ENCODE measurements around the gene RNF123.

RNF123 gene

DNA sequence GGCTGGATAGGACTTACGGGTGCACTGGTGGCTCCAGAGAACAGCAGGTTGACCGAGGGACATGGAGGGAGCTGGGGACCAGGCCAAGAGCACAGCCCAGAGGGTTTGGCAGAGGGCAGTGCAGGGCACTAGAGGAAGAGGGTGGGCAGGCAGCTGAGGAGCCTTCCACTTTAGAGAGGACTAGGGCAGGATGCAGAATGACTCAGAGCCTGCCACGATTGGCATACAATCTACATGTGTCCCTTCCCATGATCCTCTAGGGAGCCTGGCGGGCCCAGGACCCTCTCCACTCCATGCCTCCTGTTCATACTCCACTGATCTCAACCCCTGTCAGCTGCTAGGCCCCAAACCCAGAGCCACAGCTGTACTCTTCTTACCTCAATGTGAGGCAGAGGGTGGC lies 29.6 kb upstream of the RNF123 start:
- no peak for DNase-seq

GRCh38 chr3:49661281-49661680 lies 28.1 kb upstream of the RNF123 start:
- no peak for DNase-seq

- DNase-seq: no peak
Measured at GRCh38 chr3:49662021-49662420, 27.3 kb upstream of the RNF123 start.

GRCh38 chr3:49662720-49663413 lies 26.5 kb upstream of the RNF123 start:
- no peak for DNase-seq

DNA sequence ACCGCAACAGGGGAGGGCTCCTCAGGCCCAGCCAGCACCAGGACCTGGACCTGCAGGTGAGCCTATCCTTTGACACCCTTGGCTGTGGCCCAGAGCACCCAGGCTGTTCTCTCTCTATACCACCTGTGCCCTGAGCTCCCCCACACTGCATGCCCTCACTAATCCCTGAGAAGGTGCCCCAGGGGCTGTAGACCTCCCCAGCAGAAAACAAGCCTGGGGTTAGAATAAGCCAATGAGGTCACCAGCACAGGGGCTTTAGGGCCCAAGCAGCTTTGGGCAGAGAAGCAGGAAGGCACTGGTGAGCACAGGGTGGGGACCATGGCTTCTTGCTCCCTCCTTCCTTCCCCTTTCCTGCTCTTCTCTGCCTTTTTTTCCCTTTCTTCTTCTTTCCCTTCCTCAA lies 25.5 kb upstream of the RNF123 start:
- no peak for DNase-seq

DNA sequence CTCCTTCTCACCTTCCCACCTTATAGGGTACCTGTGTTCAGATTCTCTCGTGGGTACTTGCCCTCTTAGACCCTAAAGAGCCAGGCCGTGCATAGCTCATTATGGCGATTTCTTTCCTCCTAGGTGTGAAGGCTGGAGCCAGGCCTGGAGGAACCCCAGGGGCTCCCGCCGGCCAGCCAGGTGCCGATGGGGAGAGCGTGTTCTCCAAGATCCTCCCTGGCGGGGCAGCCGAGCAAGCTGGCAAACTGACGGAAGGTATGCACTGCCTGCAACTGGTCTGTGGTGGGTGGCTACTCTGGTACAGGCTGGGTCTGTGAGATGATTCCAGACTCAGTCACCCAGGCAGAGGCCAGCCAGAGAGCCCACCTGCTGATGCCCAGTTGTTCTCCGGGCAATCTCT lies 25.1 kb upstream of the RNF123 start:
- no peak for DNase-seq

DNA sequence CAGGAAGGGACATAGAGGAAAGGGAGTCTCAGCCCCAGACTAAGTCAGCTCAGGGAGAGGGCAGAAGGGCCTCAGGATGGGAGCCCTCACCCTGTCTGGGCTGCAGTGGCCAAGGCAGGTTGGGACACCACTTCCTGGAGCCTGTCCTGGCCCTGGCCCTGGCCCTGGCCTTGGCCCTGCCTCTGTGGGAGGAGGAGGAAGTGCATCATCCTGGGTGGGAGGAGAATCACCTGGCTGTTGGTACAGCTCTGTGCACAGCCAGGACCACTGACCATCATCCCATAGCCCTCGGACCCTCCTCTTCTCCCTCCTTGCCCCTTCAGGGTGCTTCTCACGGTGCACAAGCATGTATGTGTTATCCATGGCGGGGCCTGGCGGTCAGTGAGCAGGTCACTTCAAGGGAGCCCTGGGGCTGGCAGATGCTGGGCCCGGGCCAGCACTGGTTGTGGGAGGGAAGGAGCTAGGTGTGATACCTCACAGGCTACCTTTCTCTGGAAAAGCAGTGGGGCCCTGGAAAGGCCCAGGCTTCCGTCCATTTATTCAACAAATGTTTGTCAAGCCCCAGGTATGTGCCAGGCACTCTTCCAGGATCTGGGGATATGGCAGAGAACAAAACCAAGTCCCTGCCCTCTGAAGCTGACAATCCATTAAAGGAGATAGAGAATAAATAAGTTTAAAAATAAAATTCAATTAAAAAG lies 23.4 kb upstream of the RNF123 start:
- DNase-seq: no peak

- no peak for DNase-seq
Measured at GRCh38 chr3:49666592-49666991, 22.8 kb upstream of the RNF123 start.

DNA sequence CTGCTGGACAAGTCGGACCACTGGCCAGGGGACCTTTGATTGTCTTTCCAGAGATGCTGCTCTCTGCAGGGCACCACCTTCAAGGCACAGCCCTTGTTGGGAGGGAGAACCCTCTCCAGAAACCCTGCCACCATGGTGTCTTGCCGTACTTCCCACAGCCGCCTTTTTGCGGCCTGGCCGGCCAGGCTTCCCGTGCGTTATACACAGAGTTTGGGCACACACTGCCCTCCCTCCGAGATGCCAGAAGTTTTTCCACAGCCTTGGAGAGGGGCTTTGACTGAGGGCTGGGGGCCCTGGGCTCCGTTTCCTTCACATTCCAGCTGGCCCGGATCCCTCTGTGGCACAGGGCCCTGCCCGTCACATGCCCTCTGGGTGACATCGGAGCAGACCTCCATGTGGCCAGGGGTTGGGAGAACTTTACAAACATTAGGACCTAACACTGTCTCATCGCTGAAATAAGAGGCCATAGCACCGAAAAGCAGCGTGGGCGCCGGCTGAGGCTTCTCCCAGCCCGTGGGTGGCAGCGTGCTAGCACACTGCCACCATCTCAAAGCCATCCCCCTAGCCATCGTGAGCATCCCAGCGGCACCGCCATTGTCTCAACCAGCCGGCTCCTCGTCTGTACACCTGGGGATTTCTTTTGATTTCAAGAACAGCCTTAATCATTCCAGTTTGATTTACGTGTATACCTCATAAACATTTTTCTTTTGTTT lies 21.5 kb upstream of the RNF123 start:
- no peak for DNase-seq

DNA sequence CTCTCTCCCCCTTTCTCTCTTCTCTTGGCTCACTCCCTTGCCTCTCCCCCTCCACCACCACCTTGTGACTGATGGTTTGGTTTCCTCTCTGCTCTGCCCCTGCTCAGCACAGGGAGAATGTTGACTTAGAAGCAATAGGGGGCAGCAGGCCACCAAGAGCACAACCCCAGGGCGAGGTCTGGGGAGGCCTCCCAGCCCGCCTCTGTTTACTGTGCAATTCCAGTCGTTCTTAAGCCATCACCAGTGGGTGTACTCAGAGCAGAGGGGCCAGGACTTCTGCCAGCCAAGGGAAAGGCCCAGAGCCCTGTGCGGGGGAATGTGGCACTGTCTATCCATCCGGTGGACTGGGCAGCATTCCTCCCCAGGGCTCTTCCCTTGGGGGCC lies 21.0 kb upstream of the RNF123 start:
- DNase-seq: no peak

DNA sequence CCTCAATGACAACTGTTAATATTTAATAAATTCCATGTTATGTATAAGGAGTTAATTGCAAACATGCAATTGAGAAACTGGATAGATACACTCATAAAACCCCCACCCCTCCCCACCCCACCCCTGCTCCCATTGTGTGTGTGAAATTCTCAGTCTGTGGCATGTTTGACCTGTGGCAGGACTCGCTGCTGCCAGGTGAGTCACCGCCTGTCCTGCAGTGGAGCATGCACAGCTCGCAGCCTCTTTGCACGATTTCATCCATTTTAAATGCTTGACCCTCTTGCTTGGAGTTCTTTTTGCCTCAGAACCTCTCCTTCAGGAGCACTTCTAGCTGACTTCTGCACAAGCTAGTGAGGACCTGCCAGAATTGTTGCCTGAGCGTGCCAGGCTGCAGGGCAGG lies 20.5 kb upstream of the RNF123 start:
- DNase-seq: no peak

DNA sequence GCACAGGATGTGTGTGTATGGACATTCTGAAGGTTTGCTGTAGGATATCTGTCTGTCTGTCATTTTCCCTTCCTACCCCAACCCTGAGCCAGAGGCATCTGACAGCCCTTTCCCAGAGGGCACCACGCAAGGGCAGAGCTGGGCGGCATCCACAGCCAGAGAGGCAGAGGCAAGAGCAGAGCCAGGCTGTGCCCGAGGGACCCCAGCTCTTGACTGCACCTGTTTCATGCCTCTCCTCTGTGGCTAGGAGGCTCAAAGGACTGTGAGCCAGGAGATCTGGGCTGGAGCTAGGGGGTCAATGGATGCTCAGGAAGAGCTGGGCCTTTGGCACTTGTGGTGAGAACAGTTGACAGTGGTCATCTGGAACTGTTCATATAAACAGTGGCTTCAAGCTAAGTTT lies 20.0 kb upstream of the RNF123 start:
- DNase-seq: no peak

GRCh38 chr3:49670940-49671290 lies 18.4 kb upstream of the RNF123 start:
- DNase-seq: no peak

- no peak for DNase-seq
Measured at GRCh38 chr3:49671291-49672288, 17.8 kb upstream of the RNF123 start.

DNA sequence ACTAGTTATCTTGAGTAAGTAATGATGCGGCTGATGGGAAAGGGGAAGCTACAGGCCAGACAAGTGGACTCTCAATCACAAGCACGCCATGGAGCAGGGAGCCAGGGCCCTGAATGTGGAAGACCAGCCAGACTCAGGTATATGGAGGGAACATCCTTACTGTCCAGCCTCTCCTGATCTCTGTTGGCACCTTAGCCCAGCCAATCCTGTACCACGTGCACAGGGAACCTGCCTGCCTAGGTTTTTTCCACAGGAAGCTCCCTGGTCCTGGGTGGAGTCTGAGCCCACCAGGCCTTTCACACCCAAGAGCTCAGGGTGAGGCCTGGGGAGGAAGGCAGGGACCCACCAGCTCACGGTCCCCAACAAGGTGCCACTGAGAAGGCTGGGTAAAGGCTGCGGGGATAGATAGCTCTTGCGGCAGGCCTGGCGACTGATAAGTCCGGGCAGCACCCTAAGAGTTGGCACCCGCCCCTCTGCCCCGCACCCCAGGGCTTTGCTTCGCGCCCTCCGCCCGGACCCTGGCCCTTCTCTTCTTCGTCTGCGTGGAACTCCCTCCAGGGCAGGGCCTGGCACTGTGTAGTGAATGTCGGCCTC lies 16.1 kb upstream of the RNF123 start:
- DNase-seq: no peak

- no peak for DNase-seq
Measured at GRCh38 chr3:49673715-49674496, 15.5 kb upstream of the RNF123 start, which contains the start of gene APEH. APEH (plus strand) TSS chr3:49674351; CDS start chr3:49674402, 51 bp downstream.

DNA sequence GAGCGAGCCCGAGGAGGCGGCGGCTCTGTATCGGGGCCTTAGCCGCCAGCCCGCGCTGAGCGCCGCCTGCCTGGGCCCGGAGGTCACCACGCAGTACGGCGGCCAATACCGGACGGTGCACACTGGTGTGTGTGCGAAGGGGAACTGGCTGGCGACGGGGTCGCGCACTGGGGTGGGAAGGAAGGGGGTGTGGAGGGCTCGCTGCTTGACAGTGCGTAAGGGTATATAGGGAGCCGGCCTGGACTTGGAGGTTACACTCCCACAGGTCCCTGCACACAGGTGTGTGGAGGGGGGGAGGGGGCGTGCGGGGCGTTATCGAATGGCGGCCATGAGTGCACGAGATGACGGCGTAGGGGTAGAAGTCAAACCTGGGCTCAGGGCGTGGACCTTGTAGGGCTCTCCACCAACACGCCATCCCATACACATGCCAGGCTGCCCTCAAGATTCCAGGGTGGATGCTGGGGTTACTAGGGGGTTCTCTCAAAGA lies 14.8 kb upstream of the RNF123 start:
- no peak for DNase-seq

DNA sequence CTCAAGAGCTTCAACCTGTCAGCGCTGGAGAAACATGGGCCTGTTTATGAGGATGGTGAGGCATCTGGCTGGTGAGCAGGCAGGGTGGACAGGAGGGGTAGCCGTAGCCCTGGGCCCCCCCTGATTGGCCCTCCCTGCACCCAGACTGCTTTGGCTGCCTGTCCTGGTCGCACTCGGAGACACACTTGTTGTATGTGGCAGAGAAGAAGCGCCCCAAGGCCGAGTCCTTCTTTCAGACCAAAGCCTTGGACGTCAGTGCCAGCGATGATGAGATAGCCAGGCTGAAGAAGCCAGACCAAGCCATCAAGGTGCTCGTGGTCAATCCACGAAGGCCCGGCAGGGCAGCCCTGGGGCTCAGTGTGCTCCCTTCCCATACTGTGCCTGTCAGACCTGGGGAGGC lies 13.4 kb upstream of the RNF123 start:
- no peak for DNase-seq

DNA sequence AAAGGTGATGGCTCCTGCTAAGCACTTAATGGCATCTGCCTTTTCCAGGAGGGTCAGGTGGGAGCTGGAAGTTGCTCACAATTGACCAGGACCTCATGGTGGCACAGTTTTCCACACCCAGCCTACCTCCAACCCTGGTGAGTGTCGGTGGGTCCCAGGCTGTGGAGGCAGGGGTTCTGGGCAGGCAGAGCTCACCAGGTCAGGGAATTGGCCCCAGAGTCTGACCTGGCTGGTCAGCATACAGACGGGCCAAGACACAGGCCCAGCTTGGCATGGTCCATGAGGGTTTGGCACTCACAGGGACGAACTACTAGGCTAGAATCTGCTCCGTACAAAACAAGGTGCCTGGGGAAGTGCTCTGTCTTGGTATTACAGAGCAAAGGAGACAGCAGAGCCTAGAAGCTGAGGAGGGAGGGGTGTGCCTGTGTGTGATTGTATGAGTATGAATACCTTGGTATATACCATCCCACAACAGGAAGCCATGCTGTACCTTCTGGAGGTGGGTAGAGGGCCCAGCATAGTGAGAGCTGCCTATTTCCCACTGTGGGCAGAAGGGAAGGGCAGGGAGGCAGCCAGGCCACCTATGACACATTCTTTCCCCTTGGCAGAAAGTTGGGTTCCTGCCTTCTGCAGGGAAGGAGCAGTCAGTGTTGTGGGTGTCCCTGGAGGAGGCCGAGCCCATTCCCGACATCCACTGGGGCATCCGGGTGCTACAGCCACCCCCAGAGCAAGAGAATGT lies 8.7 kb upstream of the RNF123 start:
- no peak for DNase-seq

GRCh38 chr3:49681232-49681522 lies 8.2 kb upstream of the RNF123 start:
- no peak for DNase-seq

- no peak for DNase-seq
Measured at GRCh38 chr3:49681543-49681942, 7.8 kb upstream of the RNF123 start.
